HEK293 (cell line): ENCODE results near the gene ANTXR1.

Source experiments
- CTCF ChIA-PET: fragments of 350-600 bp; formaldehyde crosslinking; extraction: SDS; loops from one replicate; lab custom pipeline; 2021; ENCODE audit warnings: antibody characterized with exemption; lab: Yijun Ruan, JAX
- POLR2A ChIA-PET: fragments of 300-600 bp; formaldehyde crosslinking; extraction: SDS; loops from one replicate; lab custom pipeline; 2020; ENCODE audit warnings: antibody characterized with exemption, inconsistent platforms; lab: Yijun Ruan, JAX
- H3K27ac ChIP-seq: fragments of 200-500 bp; sonication (Bioruptor generic); 2 replicates; pipeline ENCODE4 v1.5.1; 2014; ENCODE audit warnings: low read depth, low read length, control low read depth, inconsistent platforms; ENCODE audit errors: extremely low read depth
- H3K36me3 ChIP-seq, 2 experiments: fragments of 200-500 bp in 1 of 2; sonication (Bioruptor generic) in 1 of 2; 1 replicate in 1 of 2; 2 replicates in 1 of 2; pipeline ENCODE4 v1.5.1; 2014 to 2017; ENCODE audit warnings: inconsistent platforms in 2 of 2, low read length in 2 of 2; ENCODE audit not compliant: control insufficient read depth in 2 of 2, insufficient read depth in 1 of 2
- H3K4me1 ChIP-seq: fragments of 200-500 bp; sonication (Bioruptor generic); 2 replicates; pipeline ENCODE4 v1.5.1; 2014; ENCODE audit warnings: mild to moderate bottlenecking, low read length, inconsistent platforms; ENCODE audit not compliant: control insufficient read depth, insufficient read depth
- H3K4me3 ChIP-seq: 2 replicates; pipeline ENCODE4 v1.5.1; 2011; ENCODE audit warnings: low read depth, mild to moderate bottlenecking, control low read depth, low read length, moderate library complexity
- H3K9me3 ChIP-seq: fragments of 200-500 bp; sonication (Bioruptor generic); 2 replicates; pipeline ENCODE4 v1.5.1; 2014; ENCODE audit warnings: low read depth, low read length, inconsistent platforms; ENCODE audit not compliant: control insufficient read depth, insufficient read depth
- BCL11A ChIP-seq: fragments of 450-650 bp; formaldehyde crosslinking; IDR thresholded peaks from 2 replicates; pipeline ENCODE4 v1.5.1; 2016; ENCODE audit warnings: low read depth, missing biosample characterization, missing genetic modification characterization
- CTCF ChIP-seq: fragments of 450-650 bp; formaldehyde crosslinking; IDR thresholded peaks from 2 replicates; pipeline ENCODE4 v1.5.1; 2016; ENCODE audit warnings: missing biosample characterization, missing genetic modification characterization
- GLI2 ChIP-seq: fragments of 450-650 bp; formaldehyde crosslinking; IDR thresholded peaks from 2 replicates; pipeline ENCODE4; 2017; ENCODE audit warnings: missing biosample characterization, missing genetic modification characterization, low read depth, borderline replicate concordance
- OSR2 ChIP-seq: fragments of 450-650 bp; formaldehyde crosslinking; IDR thresholded peaks from 2 replicates; pipeline ENCODE4 v1.5.1; 2016; ENCODE audit warnings: missing biosample characterization, missing genetic modification characterization
- TSHZ1 ChIP-seq: fragments of 450-650 bp; formaldehyde crosslinking; IDR thresholded peaks from 2 replicates; pipeline ENCODE4 v1.5.1; 2016; ENCODE audit warnings: missing biosample characterization, missing genetic modification characterization, borderline replicate concordance
- ZBTB6 ChIP-seq: fragments of 450-650 bp; formaldehyde crosslinking; IDR thresholded peaks from 2 replicates; pipeline ENCODE4 v1.5.1; 2017; ENCODE audit warnings: missing biosample characterization, missing genetic modification characterization
- ZFP69B ChIP-seq: fragments of 450-650 bp; formaldehyde crosslinking; IDR thresholded peaks from 2 replicates; pipeline ENCODE4 v1.5.1; 2016; ENCODE audit warnings: missing biosample characterization, missing genetic modification characterization
- ZNF133 ChIP-seq: fragments of 450-650 bp; formaldehyde crosslinking; IDR thresholded peaks from 2 replicates; pipeline ENCODE4 v1.5.1; 2016; ENCODE audit warnings: missing biosample characterization, missing genetic modification characterization
- ZNF157 ChIP-seq: fragments of 450-650 bp; formaldehyde crosslinking; IDR thresholded peaks from 2 replicates; pipeline ENCODE4 v1.5.1; 2016; ENCODE audit warnings: missing biosample characterization, missing genetic modification characterization
- ZNF16 ChIP-seq: fragments of 450-650 bp; formaldehyde crosslinking; IDR thresholded peaks from 2 replicates; pipeline ENCODE4 v1.5.1; 2016; ENCODE audit warnings: low read depth, missing biosample characterization, missing genetic modification characterization
- ZNF211 ChIP-seq: fragments of 450-650 bp; formaldehyde crosslinking; IDR thresholded peaks from 2 replicates; pipeline ENCODE4 v1.5.1; 2016; ENCODE audit warnings: low read depth, missing biosample characterization, missing genetic modification characterization
- ZNF324 ChIP-seq: fragments of 450-650 bp; formaldehyde crosslinking; IDR thresholded peaks from 2 replicates; pipeline ENCODE4 v1.5.1; 2016; ENCODE audit warnings: missing biosample characterization, missing genetic modification characterization
- ZNF354C ChIP-seq: fragments of 450-650 bp; formaldehyde crosslinking; IDR thresholded peaks from 2 replicates; pipeline ENCODE4 v1.5.1; 2016; ENCODE audit warnings: missing biosample characterization, missing genetic modification characterization, low read depth, borderline replicate concordance
- ZNF37A ChIP-seq: fragments of 450-650 bp; IDR thresholded peaks from 2 replicates; pipeline ENCODE4 v1.5.1; 2018; ENCODE audit warnings: missing biosample characterization, missing genetic modification characterization
- ZNF391 ChIP-seq: fragments of 450-650 bp; formaldehyde crosslinking; IDR thresholded peaks from 2 replicates; pipeline ENCODE4 v1.5.1; 2016; ENCODE audit warnings: low read depth, missing biosample characterization, missing genetic modification characterization, borderline replicate concordance
- ZNF561 ChIP-seq: fragments of 450-650 bp; IDR thresholded peaks from 2 replicates; pipeline ENCODE4 v1.5.1; 2018; ENCODE audit warnings: missing biosample characterization, missing genetic modification characterization, borderline replicate concordance
- ZNF571 ChIP-seq: fragments of 450-650 bp; formaldehyde crosslinking; IDR thresholded peaks from 2 replicates; pipeline ENCODE4 v1.5.0; 2017; ENCODE audit warnings: missing biosample characterization, missing genetic modification characterization
- ZNF600 ChIP-seq: fragments of 450-650 bp; formaldehyde crosslinking; IDR thresholded peaks from 2 replicates; pipeline ENCODE4 v1.5.1; 2016; ENCODE audit warnings: missing biosample characterization, missing genetic modification characterization
- ZNF621 ChIP-seq: fragments of 450-650 bp; formaldehyde crosslinking; IDR thresholded peaks from 2 replicates; pipeline ENCODE4 v1.5.1; 2017; ENCODE audit warnings: missing biosample characterization, missing genetic modification characterization
- ZNF629 ChIP-seq: fragments of 450-650 bp; formaldehyde crosslinking; IDR thresholded peaks from 2 replicates; pipeline ENCODE4 v1.5.1; 2017; ENCODE audit warnings: missing biosample characterization, missing genetic modification characterization
- ZNF664 ChIP-seq: fragments of 450-650 bp; formaldehyde crosslinking; IDR thresholded peaks from 2 replicates; pipeline ENCODE4 v1.5.1; 2016; ENCODE audit warnings: missing biosample characterization, missing genetic modification characterization
- ZNF701 ChIP-seq: fragments of 450-650 bp; formaldehyde crosslinking; IDR thresholded peaks from 2 replicates; pipeline ENCODE4 v1.5.1; 2016; ENCODE audit warnings: missing biosample characterization, missing genetic modification characterization
- ZNF777 ChIP-seq: fragments of 450-650 bp; formaldehyde crosslinking; IDR thresholded peaks from 2 replicates; pipeline ENCODE4 v1.5.1; 2017; ENCODE audit warnings: missing biosample characterization, missing genetic modification characterization, borderline replicate concordance
- ZSCAN30 ChIP-seq: fragments of 450-650 bp; IDR thresholded peaks from 2 replicates; pipeline ENCODE4 v1.5.1; 2018; ENCODE audit warnings: missing biosample characterization, mild to moderate bottlenecking, missing genetic modification characterization, moderate library complexity

Gene ANTXR1

GRCh38 chr2:69288429-69288828 lies 275.4 kb downstream of the ANTXR1 start:
- H3K9me3 ChIP-seq, result no peaks in the 10 kb centered on the region
- ChIA-PET CTCF (interaction anchor here (0.7 to 1.8 kb wide), 2 partner anchors 11 to 18 kb away, joined by 3 to 6 read pairs; no protein-coding TSS in a partner anchor), POLR2A (no interaction called here)
- no peak for TF ChIP-seq ZNF211
- no peak for TF ChIP-seq BCL11A
- TF ChIP-seq CTCF (tag by site-specific recombination), result no peak
- no peak for TF ChIP-seq ZNF701
- TF ChIP-seq ZNF324 (tag by site-specific recombination), result no peak
- no peak for TF ChIP-seq ZNF133 (tag by site-specific recombination)
- no peak for TF ChIP-seq ZSCAN30 (tag by site-specific recombination)
- TF ChIP-seq ZNF354C (tag by site-specific recombination), result no peak
- no peak for TF ChIP-seq ZNF561
- no peak for TF ChIP-seq ZNF629 (tag by site-specific recombination)
- TF ChIP-seq ZNF391, result no peak
- no peak for TF ChIP-seq TSHZ1 (tag by site-specific recombination)
- TF ChIP-seq ZNF16 (tag by site-specific recombination), result no peak
- TF ChIP-seq ZNF621, result no peak
- TF ChIP-seq ZNF37A, result no peak
- TF ChIP-seq ZNF157 (tag by site-specific recombination), result no peak
- no peak for TF ChIP-seq GLI2
- no peak overlapping the region for H3K27ac ChIP-seq
- no peak overlapping the region for H3K4me3 ChIP-seq
- no peaks in the 10 kb centered on the region for H3K36me3 ChIP-seq
- no peaks in the 10 kb centered on the region for H3K4me1 ChIP-seq

GRCh38 chr2:69291004-69291650 lies 278.1 kb downstream of the ANTXR1 start:
- Histone ChIP-seq H3K4me3 (no peak overlapping the region), H3K27ac (no peak overlapping the region), H3K9me3 (no peaks in the 10 kb centered on the region), H3K4me1 (no peaks in the 10 kb centered on the region), H3K36me3 (no peaks in the 10 kb centered on the region)
- POLR2A ChIA-PET, result interaction anchor here (0.6 kb wide), 1 partner anchor 343 kb away, joined by 3 read pairs; no protein-coding TSS in a partner anchor
- CTCF ChIA-PET, result interaction anchor here (0.6 to 1.3 kb wide), 2 partner anchors 15 to 262 kb away, joined by 3 to 6 read pairs; no protein-coding TSS in a partner anchor
- TF ChIP-seq ZNF664 (tag by site-specific recombination) (no peak), OSR2 (no peak), ZBTB6 (no peak), ZFP69B (tag by site-specific recombination) (no peak), ZNF777 (tag by site-specific recombination) (no peak), ZNF571 (tag by site-specific recombination) (no peak), ZNF600 (tag by site-specific recombination) (peak; percentile 76; the same call in 1 of the 2 replicates)
